ENCODE results near the gene IRF2. TPM values are rescaled to one million over a fixed set of nuclear protein-coding genes. Genes with fewer than 3 reads are reported as not detected.

The IRF2 gene
- total RNA-seq, 1 donor from 2014 or later = 16.1 TPM

GRCh38 chr4:184408021-184408683 is 66.2 kb downstream of the IRF2 start:
- Histone ChIP-seq H4K20me1 (ENCODE audit: low read depth) (peaks cover 8% of the 10 kb centered on the region), H3F3A (ENCODE audit: low read depth) (peaks cover 24% of the 10 kb centered on the region), H3K4me2 (peak overlapping the region; percentile 41), H3K9ac (no peak overlapping the region), H2AFZ (replicated peaks) (no peak overlapping the region), H3K4me1 (peaks cover 23% of the 10 kb centered on the region), H3K36me3 (no peaks in the 10 kb centered on the region), H3K4me3 (no peak overlapping the region), H3K79me2 (ENCODE audit: low read depth) (no peaks in the 10 kb centered on the region), H3K9me3 (ENCODE audit: low read depth) (no peaks in the 10 kb centered on the region), H3K27ac (peak overlapping the region; percentile 30), H3K27me3 (peaks cover 8% of the 10 kb centered on the region)
- Mint-ChIP-seq H3K9me3 (peaks cover 6% of the 10 kb centered on the region), H3K27ac (peak overlapping the region; percentile 44), H3K4me1 (peaks cover 33% of the 10 kb centered on the region), H3K36me3 (peaks cover 27% of the 10 kb centered on the region), H3K4me3 (no peak overlapping the region), H3K27me3 (ENCODE audit: insufficient read depth, low read depth) (peaks cover 3% of the 10 kb centered on the region)
- peak; percentile 62 for DNase-seq (ENCODE audit: low spot score)
- TF ChIP-seq EZH2phosphoT487 (IDR thresholded peaks at IDR 0.05) (no peak), EZH2 (IDR thresholded peaks at IDR 0.05) (no peak), CTCF (IDR thresholded peaks at IDR 0.05) (no peak)

GRCh38 chr4:184406958-184407391 is 67.4 kb downstream of the IRF2 start:
- no peak overlapping the region for H3K27ac Mint-ChIP-seq
- H3K27ac ChIP-seq = no peak overlapping the region
- peaks cover 45% of the 10 kb centered on the region for H3K4me1 Mint-ChIP-seq

DNA sequence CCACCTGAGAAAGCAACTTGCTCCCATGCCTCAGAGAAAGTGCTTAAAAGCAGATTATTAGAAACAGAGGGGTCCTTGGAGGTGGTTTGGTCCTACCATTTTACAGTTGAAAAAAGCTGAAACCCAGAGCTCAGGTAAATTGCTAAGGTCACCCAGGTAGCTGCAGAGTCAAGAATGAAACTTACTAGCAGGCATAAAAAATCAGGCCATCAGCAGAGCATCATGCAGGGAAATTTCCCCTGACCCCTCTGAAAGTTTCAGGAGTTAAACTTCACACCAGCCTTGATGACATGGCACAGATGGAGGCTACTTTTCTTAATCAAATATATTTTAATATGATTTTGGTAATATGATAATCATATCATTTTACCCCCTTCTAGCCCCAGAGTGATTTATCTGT is 70.3 kb downstream of the IRF2 start:
- Histone ChIP-seq H3K9me3 (ENCODE audit: low read depth) (no peaks in the 10 kb centered on the region), H3K36me3 (no peaks in the 10 kb centered on the region), H3K27me3 (peaks cover 17% of the 10 kb centered on the region), H3K4me2 (no peak overlapping the region), H3K9ac (no peak overlapping the region), H3F3A (ENCODE audit: low read depth) (peaks cover 48% of the 10 kb centered on the region), H3K79me2 (ENCODE audit: low read depth) (no peaks in the 10 kb centered on the region), H2AFZ (replicated peaks) (no peak overlapping the region), H4K20me1 (ENCODE audit: low read depth) (peaks cover 35% of the 10 kb centered on the region), H3K27ac (no peak overlapping the region), H3K4me3 (no peak overlapping the region), H3K4me1 (peaks cover 44% of the 10 kb centered on the region)
- Mint-ChIP-seq H3K9me3 (no peaks in the 10 kb centered on the region), H3K4me3 (no peak overlapping the region), H3K27me3 (ENCODE audit: insufficient read depth, low read depth) (peaks cover 5% of the 10 kb centered on the region), H3K4me1 (peaks cover 56% of the 10 kb centered on the region), H3K36me3 (peaks cover 21% of the 10 kb centered on the region), H3K27ac (no peak overlapping the region)
- DNase-seq (ENCODE audit: low spot score) = no peak
- TF ChIP-seq EZH2phosphoT487 (IDR thresholded peaks at IDR 0.05) (no peak), CTCF (IDR thresholded peaks at IDR 0.05) (no peak), EZH2 (IDR thresholded peaks at IDR 0.05) (no peak)

More at GRCh38 chr4:184406958-184407391, 67.4 kb downstream of the IRF2 start:
- Histone ChIP-seq H3F3A (ENCODE audit: low read depth) (peaks cover 35% of the 10 kb centered on the region), H3K4me1 (peaks cover 32% of the 10 kb centered on the region), H3K27me3 (peaks cover 17% of the 10 kb centered on the region), H3K9me3 (ENCODE audit: low read depth) (no peaks in the 10 kb centered on the region), H3K79me2 (ENCODE audit: low read depth) (no peaks in the 10 kb centered on the region), H3K9ac (no peak overlapping the region), H4K20me1 (ENCODE audit: low read depth) (peaks cover 20% of the 10 kb centered on the region), H3K36me3 (no peaks in the 10 kb centered on the region), H3K4me2 (no peak overlapping the region), H2AFZ (replicated peaks) (no peak overlapping the region), H3K4me3 (no peak overlapping the region)
- Mint-ChIP-seq H3K27me3 (ENCODE audit: insufficient read depth, low read depth) (peaks cover 5% of the 10 kb centered on the region), H3K36me3 (peaks cover 27% of the 10 kb centered on the region), H3K9me3 (peaks cover 6% of the 10 kb centered on the region), H3K4me3 (no peak overlapping the region)
- TF ChIP-seq CTCF (IDR thresholded peaks at IDR 0.05) (no peak), EZH2 (IDR thresholded peaks at IDR 0.05) (no peak), EZH2phosphoT487 (IDR thresholded peaks at IDR 0.05) (no peak)
- no peak for DNase-seq (ENCODE audit: low spot score)

Data from neural progenitor cell (in vitro differentiated cells).